HepG2 (cell line): ENCODE data around the gene STMN1. TPM values are rescaled to one million over a fixed set of nuclear protein-coding genes. Genes with fewer than 3 reads are reported as not detected.

ENCODE experiments used
- CEBPB ChIP-seq: IDR thresholded peaks from 2 replicates; pipeline ENCODE4 v1.6.1; 2011; ENCODE audit warnings: low read depth, low read length, improper control_type of control experiment, borderline replicate concordance
- FOXA1 ChIP-seq, 2 experiments: fragments of 450-650 bp in 1 of 2; sonication (generic) in 1 of 2; formaldehyde crosslinking in 1 of 2; IDR thresholded peaks; 2 replicates each; pipeline versions ENCODE4 v1.4.0 to v1.6.1; 2016 to 2020; ENCODE audit warnings: missing genetic modification reagents in 1 of 2
- HES4 ChIP-seq: sonication (generic); formaldehyde crosslinking; IDR thresholded peaks from 2 replicates; pipeline ENCODE4 v1.9.0; 2021; ENCODE audit warnings: mild to moderate bottlenecking, missing genetic modification reagents, borderline replicate concordance
- HMGXB4 ChIP-seq, 2 experiments: sonication (generic) in 1 of 2; formaldehyde crosslinking in 1 of 2; IDR thresholded peaks; 2 replicates each; pipeline versions ENCODE4 v1.4.0 to v1.6.1; 2018 to 2020; ENCODE audit warnings: missing genetic modification reagents in 2 of 2, borderline replicate concordance in 1 of 2, low read depth in 1 of 2, mild to moderate bottlenecking in 1 of 2, missing biosample characterization in 1 of 2
- MAFK ChIP-seq, 2 experiments: IDR thresholded peaks in 1 of 2; conservative IDR thresholded peaks in 1 of 2; 2 replicates each; pipeline ENCODE4 v1.6.1; 2011; ENCODE audit warnings: improper control_type of control experiment in 2 of 2, low read length in 2 of 2
- MXI1 ChIP-seq: IDR thresholded peaks from 3 replicates; pipeline ENCODE4 v1.6.1; 2012; ENCODE audit warnings: low read depth, low read length, inconsistent platforms, borderline replicate concordance
- TOE1 ChIP-seq: sonication (generic); formaldehyde crosslinking; IDR thresholded peaks from 2 replicates; pipeline ENCODE4 v1.4.0; 2020; ENCODE audit warnings: mild to moderate bottlenecking, missing genetic modification reagents
- XRCC5 ChIP-seq: fragments of 200-400 bp; formaldehyde crosslinking; optimal IDR thresholded peaks from 2 replicates; pipeline ENCODE3; 2017; ENCODE audit warnings: mild to moderate bottlenecking, low read length
- ZNF142 ChIP-seq: sonication (generic); formaldehyde crosslinking; IDR thresholded peaks from 2 replicates; pipeline ENCODE4 v1.4.0; 2020; ENCODE audit warnings: missing genetic modification reagents
- ZNF224 ChIP-seq: sonication (generic); formaldehyde crosslinking; IDR thresholded peaks from 2 replicates; pipeline ENCODE4 v1.5.0; 2020; ENCODE audit warnings: mild to moderate bottlenecking, missing genetic modification reagents
- ZNF225 ChIP-seq: sonication (generic); formaldehyde crosslinking; IDR thresholded peaks from 2 replicates; pipeline ENCODE4 v1.4.0; 2020; ENCODE audit warnings: mild to moderate bottlenecking, missing genetic modification reagents
- ZNF780A ChIP-seq: sonication (generic); formaldehyde crosslinking; IDR thresholded peaks from 2 replicates; pipeline ENCODE4 v1.8.0; 2022; ENCODE audit warnings: mild to moderate bottlenecking, missing genetic modification reagents, moderate library complexity
- polyA plus RNA-seq, 8 experiments: library from polyadenylated mRNA; depleted of rRNA in 3 of 8; stranded (reverse) in 7 of 8; unstranded in 1 of 8; fragments of >200 nt; fragmentation: Illumina TruSeq in 4 of 8; extraction: Trizol in 4 of 8; gene quantifications; 2 replicates each; pipeline versions ENCODE4 v1.2.1 to v1.2.3, GENCODE V29; 2011 to 2016; ENCODE audit warnings: low read depth in 4 of 8, missing spikeins in 1 of 8, mixed read lengths in 1 of 8; ENCODE audit not compliant: insufficient read depth in 1 of 8
- total RNA-seq, 5 experiments: library from RNA; depleted of rRNA; stranded (reverse); fragments of >200 nt; fragmentation: Illumina TruSeq; extraction: Trizol; gene quantifications; 2 replicates each; pipeline ENCODE4 v1.2.3, GENCODE V29; 2016; ENCODE audit warnings: low read depth in 1 of 5
- TF ChIP-seq, protein P1 (sequence below): sonication (generic); formaldehyde crosslinking; IDR thresholded peaks from 2 replicates; pipeline ENCODE4 v1.4.0; 2020; ENCODE audit warnings: mild to moderate bottlenecking, low read depth, missing genetic modification reagents
- TF ChIP-seq, protein P2 (sequence below): sonication (generic); formaldehyde crosslinking; IDR thresholded peaks from 2 replicates; pipeline ENCODE4 v1.4.0; 2020; ENCODE audit warnings: missing genetic modification reagents, borderline replicate concordance
- TF ChIP-seq, protein P3 (sequence below): sonication (generic); formaldehyde crosslinking; IDR thresholded peaks from 2 replicates; pipeline ENCODE4 v1.4.0; 2020; ENCODE audit warnings: mild to moderate bottlenecking, missing genetic modification reagents

STMN1 gene
- total and polyA plus RNA-seq, 2 of the 13 experiments (the other 11 are each of a cell fraction or from before 2014, with no cell fraction given): 45.9 to 409 TPM

DNA sequence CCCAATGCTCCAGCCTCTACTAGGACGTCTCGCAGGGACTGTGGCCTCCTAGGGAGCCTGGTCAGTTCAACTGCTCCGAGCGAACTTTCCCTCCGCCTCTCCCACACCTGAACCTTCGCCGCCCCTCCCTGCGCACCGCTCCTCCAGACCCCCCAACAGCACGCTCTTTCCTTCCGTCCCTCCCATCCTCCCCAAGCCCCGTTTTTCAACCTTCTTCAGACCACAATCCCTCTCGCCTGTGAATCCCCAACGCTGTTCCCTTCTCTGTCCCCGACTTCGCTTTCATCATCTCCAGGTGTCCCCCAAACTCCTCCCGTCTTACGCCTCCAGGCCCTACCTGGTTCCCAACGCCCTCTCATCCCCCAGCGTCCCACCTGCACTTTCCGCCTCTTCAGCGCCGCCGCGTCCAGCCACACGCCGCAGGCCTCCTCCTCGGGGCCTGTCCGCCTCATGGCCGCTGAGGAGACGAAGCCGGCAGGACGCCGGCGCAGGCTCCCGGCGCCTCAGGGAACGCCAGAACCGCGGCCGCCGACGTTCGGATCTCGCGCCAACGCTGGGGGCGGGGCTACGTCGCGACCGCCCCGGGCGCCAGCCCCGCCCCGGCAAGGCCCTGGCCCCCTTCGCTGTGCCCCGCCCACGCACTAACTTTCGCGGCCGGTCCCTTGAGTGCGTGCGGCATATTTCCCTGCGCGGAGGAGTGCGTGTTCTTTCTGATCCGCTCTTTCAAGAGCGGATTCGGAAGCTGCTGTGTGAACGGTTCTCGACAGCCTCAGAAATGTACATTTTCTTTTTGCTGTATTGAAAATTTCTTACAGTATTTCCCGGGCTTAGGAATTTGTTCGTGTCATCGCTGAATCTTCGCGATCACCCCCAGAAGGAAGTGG lies 47.1 kb downstream of the STMN1 start, which contains the start of gene AUNIP (continued):
- TF ChIP-seq ZNF142 (CRISPR knock-in tag) (no peak), HMGXB4 (CRISPR knock-in tag; IDR thresholded peaks at IDR 0.05; ENCODE audit: borderline replicate concordance in 1 of 2, low read depth in 1 of 2) (peak; percentile 43 to 63; a peak in 3 of 4 replicates), ZNF224 (no peak), CEBPB (no peak), XRCC5 (no peak), MAFK (conservative IDR thresholded peaks at IDR 0.05 in 1 of 2, IDR thresholded peaks at IDR 0.05 in 1 of 2; ENCODE audit: low read length in 2 of 2) (no peak), MXI1 (peak; percentile 99), FOXA1 (IDR thresholded peaks at IDR 0.05) (no peak), FOXA1 (CRISPR knock-in tag; IDR thresholded peaks at IDR 0.05) (peak; percentile 3; the same call in 1 of the 2 replicates), ZNF780A (CRISPR knock-in tag) (no peak), HES4 (CRISPR knock-in tag) (no peak), ZNF225 (no peak), TOE1 (CRISPR knock-in tag) (no peak)
- TF ChIP-seq, protein P1, sequence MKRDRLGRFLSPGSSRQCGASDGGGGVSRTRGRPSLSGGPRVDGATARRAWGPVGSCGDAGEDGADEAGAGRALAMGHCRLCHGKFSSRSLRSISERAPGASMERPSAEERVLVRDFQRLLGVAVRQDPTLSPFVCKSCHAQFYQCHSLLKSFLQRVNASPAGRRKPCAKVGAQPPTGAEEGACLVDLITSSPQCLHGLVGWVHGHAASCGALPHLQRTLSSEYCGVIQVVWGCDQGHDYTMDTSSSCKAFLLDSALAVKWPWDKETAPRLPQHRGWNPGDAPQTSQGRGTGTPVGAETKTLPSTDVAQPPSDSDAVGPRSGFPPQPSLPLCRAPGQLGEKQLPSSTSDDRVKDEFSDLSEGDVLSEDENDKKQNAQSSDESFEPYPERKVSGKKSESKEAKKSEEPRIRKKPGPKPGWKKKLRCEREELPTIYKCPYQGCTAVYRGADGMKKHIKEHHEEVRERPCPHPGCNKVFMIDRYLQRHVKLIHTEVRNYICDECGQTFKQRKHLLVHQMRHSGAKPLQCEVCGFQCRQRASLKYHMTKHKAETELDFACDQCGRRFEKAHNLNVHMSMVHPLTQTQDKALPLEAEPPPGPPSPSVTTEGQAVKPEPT (CRISPR knock-in tag): no peak
- TF ChIP-seq, protein P2, sequence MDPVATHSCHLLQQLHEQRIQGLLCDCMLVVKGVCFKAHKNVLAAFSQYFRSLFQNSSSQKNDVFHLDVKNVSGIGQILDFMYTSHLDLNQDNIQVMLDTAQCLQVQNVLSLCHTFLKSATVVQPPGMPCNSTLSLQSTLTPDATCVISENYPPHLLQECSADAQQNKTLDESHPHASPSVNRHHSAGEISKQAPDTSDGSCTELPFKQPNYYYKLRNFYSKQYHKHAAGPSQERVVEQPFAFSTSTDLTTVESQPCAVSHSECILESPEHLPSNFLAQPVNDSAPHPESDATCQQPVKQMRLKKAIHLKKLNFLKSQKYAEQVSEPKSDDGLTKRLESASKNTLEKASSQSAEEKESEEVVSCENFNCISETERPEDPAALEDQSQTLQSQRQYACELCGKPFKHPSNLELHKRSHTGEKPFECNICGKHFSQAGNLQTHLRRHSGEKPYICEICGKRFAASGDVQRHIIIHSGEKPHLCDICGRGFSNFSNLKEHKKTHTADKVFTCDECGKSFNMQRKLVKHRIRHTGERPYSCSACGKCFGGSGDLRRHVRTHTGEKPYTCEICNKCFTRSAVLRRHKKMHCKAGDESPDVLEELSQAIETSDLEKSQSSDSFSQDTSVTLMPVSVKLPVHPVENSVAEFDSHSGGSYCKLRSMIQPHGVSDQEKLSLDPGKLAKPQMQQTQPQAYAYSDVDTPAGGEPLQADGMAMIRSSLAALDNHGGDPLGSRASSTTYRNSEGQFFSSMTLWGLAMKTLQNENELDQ (CRISPR knock-in tag): no peak
- TF ChIP-seq, protein P3, sequence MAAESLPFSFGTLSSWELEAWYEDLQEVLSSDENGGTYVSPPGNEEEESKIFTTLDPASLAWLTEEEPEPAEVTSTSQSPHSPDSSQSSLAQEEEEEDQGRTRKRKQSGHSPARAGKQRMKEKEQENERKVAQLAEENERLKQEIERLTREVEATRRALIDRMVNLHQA: no peak
